ENCODE measurements around the gene TRPM3. TPM values are rescaled to one million over a fixed set of nuclear protein-coding genes. Genes with fewer than 3 reads are reported as not detected.
A peak's percentile ranks its signal among the peaks of the same experiment; 100 is the strongest.

The TRPM3 gene
- total RNA-seq, 4 donors from 2014 or later: 5.2 to 8.1 (median 7.3) TPM

GRCh38 chr9:70484232-70485130, 636.9 kb downstream of the TRPM3 start:
- Histone ChIP-seq H3K4me3 (no peak overlapping the region), H3K27ac (peak overlapping the region; percentile 50 to 99 (median 93)), H3K9me3 (no peaks in the 10 kb centered on the region), H3K27me3 (no peaks in the 10 kb centered on the region), H3K4me1 (peaks cover 14 to 96% (median 66%) of the 10 kb centered on the region in 4 donors), H3K36me3 (no peaks in the 10 kb centered on the region)
- WGBS, 2 donors: 47% methylated on average over 8 of the region's 8 CpGs
- peak in 1 of 2 donors; percentile 57 for DNase-seq (ENCODE audit: low spot score in 2 of 2)
- no peak for TF ChIP-seq POLR2A (IDR thresholded peaks at IDR 0.05)
- TF ChIP-seq EP300 (IDR thresholded peaks at IDR 0.05): peak in 1 of 2 donors; percentile 78
- TF ChIP-seq, protein P1, sequence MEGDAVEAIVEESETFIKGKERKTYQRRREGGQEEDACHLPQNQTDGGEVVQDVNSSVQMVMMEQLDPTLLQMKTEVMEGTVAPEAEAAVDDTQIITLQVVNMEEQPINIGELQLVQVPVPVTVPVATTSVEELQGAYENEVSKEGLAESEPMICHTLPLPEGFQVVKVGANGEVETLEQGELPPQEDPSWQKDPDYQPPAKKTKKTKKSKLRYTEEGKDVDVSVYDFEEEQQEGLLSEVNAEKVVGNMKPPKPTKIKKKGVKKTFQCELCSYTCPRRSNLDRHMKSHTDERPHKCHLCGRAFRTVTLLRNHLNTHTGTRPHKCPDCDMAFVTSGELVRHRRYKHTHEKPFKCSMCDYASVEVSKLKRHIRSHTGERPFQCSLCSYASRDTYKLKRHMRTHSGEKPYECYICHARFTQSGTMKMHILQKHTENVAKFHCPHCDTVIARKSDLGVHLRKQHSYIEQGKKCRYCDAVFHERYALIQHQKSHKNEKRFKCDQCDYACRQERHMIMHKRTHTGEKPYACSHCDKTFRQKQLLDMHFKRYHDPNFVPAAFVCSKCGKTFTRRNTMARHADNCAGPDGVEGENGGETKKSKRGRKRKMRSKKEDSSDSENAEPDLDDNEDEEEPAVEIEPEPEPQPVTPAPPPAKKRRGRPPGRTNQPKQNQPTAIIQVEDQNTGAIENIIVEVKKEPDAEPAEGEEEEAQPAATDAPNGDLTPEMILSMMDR (IDR thresholded peaks at IDR 0.05): peak; percentile 63 to 82 (median 68)

- 71 to 74% methylated on average over 1 of the region's 1 CpG for WGBS, 2 donors
- H3K4me1 ChIP-seq: peaks cover 15 to 98% (median 79%) of the 10 kb centered on the region in 4 donors
- no peak overlapping the region for H3K4me3 ChIP-seq
- DNase-seq (ENCODE audit: low spot score in 2 of 2): no peak
- no peaks in the 10 kb centered on the region for H3K27me3 ChIP-seq
- H3K9me3 ChIP-seq: no peaks in the 10 kb centered on the region
- peak overlapping the region; percentile 88 to 99 (median 95) for H3K27ac ChIP-seq
- TF ChIP-seq, protein P1 (IDR thresholded peaks at IDR 0.05): no peak
- TF ChIP-seq POLR2A (IDR thresholded peaks at IDR 0.05) (no peak), EP300 (IDR thresholded peaks at IDR 0.05) (no peak)
- no peaks in the 10 kb centered on the region for H3K36me3 ChIP-seq
These were observed 640.0 kb downstream of the TRPM3 start for GRCh38 chr9:70481471-70481870.

GRCh38 chr9:70480405-70480980, 640.9 kb downstream of the TRPM3 start:
- WGBS, 2 donors: 6 to 8% methylated on average over 15 of the region's 15 CpGs
- DNase-seq (ENCODE audit: low spot score in 2 of 2): peak; percentile 86
- TF ChIP-seq POLR2A (IDR thresholded peaks at IDR 0.05) (peak; percentile 23 to 66), EP300 (IDR thresholded peaks at IDR 0.05) (peak; percentile 100)
- TF ChIP-seq, protein P1 (IDR thresholded peaks at IDR 0.05): peak in 1 of 5 experiments; percentile 48
- Histone ChIP-seq H3K9me3 (no peaks in the 10 kb centered on the region), H3K4me3 (peak overlapping the region; percentile 3 to 13 (median 8)), H3K4me1 (peaks cover 15 to 96% (median 77%) of the 10 kb centered on the region in 4 donors), H3K27me3 (no peaks in the 10 kb centered on the region), H3K36me3 (no peaks in the 10 kb centered on the region), H3K27ac (peak overlapping the region; percentile 88 to 99 (median 95))

DNA sequence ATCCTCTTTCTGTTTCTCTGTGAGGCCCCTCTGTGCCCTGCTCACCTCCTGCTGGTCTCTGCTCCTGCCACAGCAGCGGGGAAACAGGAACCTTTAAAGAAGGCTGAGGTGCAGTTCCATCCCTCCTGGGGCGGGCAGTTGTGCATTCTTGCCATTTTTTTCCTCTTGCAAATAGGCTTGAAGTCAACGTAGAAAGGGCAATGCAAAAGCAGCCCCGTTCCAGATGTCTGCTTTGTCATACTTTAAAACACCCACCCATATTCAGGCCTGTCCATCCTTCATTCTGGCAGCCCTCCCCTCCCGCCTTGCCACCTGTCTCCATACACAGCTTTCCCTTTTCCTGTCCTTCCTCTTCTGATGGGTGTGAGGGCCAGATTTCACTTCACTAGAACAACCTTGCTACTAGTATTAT, 641.5 kb downstream of the TRPM3 start:
- peak overlapping the region; percentile 88 to 99 (median 95) for H3K27ac ChIP-seq
- WGBS, 2 donors: 46 to 52% methylated on average over 5 of the region's 5 CpGs
- no peaks in the 10 kb centered on the region for H3K27me3 ChIP-seq
- DNase-seq (ENCODE audit: low spot score in 2 of 2): no peak
- no peaks in the 10 kb centered on the region for H3K9me3 ChIP-seq
- H3K4me3 ChIP-seq: peak overlapping the region; percentile 3 to 13 (median 8)
- peaks cover 15 to 95% (median 75%) of the 10 kb centered on the region in 4 donors for H3K4me1 ChIP-seq
- no peak for TF ChIP-seq EP300 (IDR thresholded peaks at IDR 0.05)
- TF ChIP-seq, protein P1 (IDR thresholded peaks at IDR 0.05): no peak
- no peaks in the 10 kb centered on the region for H3K36me3 ChIP-seq

Small RNA genes within 50 kb of the gene (small RNA-seq; reads per million reads assigned to genes)
- gene MIR204: 468 reads per million, percentile 98 among the genes with 10 or more reads in this experiment
- gene RN7SL726P: not detected
